Ishikawa (cell line): Measurements from ENCODE around the gene PARVG.

Source experiments
- CEBPB ChIP-seq: IDR thresholded peaks from 2 replicates; pipeline ENCODE4 v1.6.1; 2012
- CREB1 ChIP-seq: IDR thresholded peaks from 2 replicates; pipeline ENCODE4 v1.6.1; 2012; ENCODE audit warnings: low read depth
- EGR1 ChIP-seq: IDR thresholded peaks from 2 replicates; pipeline ENCODE4 v1.6.1; 2012
- FOXM1 ChIP-seq: IDR thresholded peaks from 2 replicates; pipeline ENCODE4 v1.6.1; 2012; ENCODE audit warnings: low read depth, borderline replicate concordance
- MAX ChIP-seq: IDR thresholded peaks from 2 replicates; pipeline ENCODE4 v1.6.1; 2012
- RAD21 ChIP-seq: IDR thresholded peaks from 2 replicates; pipeline ENCODE4 v1.6.1; 2012; ENCODE audit warnings: low read depth
- REST ChIP-seq: IDR thresholded peaks from 2 replicates; pipeline ENCODE4 v1.6.1; 2012; ENCODE audit warnings: low read depth, mild to moderate bottlenecking
- TAF1 ChIP-seq: IDR thresholded peaks from 2 replicates; pipeline ENCODE4 v1.6.1; 2012; ENCODE audit warnings: low read depth, mild to moderate bottlenecking
- TCF12 ChIP-seq: IDR thresholded peaks from 2 replicates; pipeline ENCODE4 v1.6.1; 2012; ENCODE audit warnings: low read depth
- TEAD4 ChIP-seq: IDR thresholded peaks from 2 replicates; pipeline ENCODE4 v1.6.1; 2012
- YY1 ChIP-seq: IDR thresholded peaks from 2 replicates; pipeline ENCODE4 v1.6.1; 2012; ENCODE audit warnings: low read depth
- ZBTB7A ChIP-seq: IDR thresholded peaks from 2 replicates; pipeline ENCODE4 v1.6.1; 2012; ENCODE audit warnings: low read depth

- TF ChIP-seq TAF1 (no peak), REST (no peak), EGR1 (no peak), MAX (no peak), TCF12 (no peak), CREB1 (no peak), CEBPB (no peak), YY1 (no peak), FOXM1 (no peak), ZBTB7A (no peak), TEAD4 (no peak), RAD21 (no peak)
These were observed 9.2 kb upstream of the PARVG start for GRCh38 chr22:44171561-44171960.
